Muscle of back (tissue), 11 donors: ENCODE data around the gene SERINC5. TPM values are rescaled to one million over a fixed set of nuclear protein-coding genes. Genes with fewer than 3 reads are reported as not detected.

Experiments used
- DNase-seq, 3 donors: peaks; one replicate each; pipeline versions ENCODE4 v3.0.0 to v3.0.0-alpha.2; 2013
- polyA plus RNA-seq, 10 donors: library from polyadenylated mRNA; unstranded; fragments of 120-200 nt; gene quantifications; one replicate each; pipeline ENCODE4 v1.2.1, GENCODE V29; 2013; ENCODE audit not compliant: insufficient read length in 10 of 10

SERINC5 gene
- polyA plus RNA-seq, 10 donors = 14.9 to 24.1 (median 20.0) TPM

GRCh38 chr5:80105698-80106439 lies 150.0 kb downstream of the SERINC5 start:
- no peak for DNase-seq

- no peak for DNase-seq
Measured at GRCh38 chr5:80103371-80103770, 152.5 kb downstream of the SERINC5 start.

GRCh38 chr5:80101993-80102392 lies 153.9 kb downstream of the SERINC5 start:
- no peak for DNase-seq

- DNase-seq = no peak
Measured at GRCh38 chr5:80097451-80097850, 158.4 kb downstream of the SERINC5 start.

GRCh38 chr5:80094236-80094738 lies 161.6 kb downstream of the SERINC5 start:
- no peak for DNase-seq

GRCh38 chr5:80093796-80094195 lies 162.1 kb downstream of the SERINC5 start:
- no peak for DNase-seq

GRCh38 chr5:80092486-80093107 lies 163.3 kb downstream of the SERINC5 start:
- no peak for DNase-seq

- peak; percentile 49 to 82 (median 70) for DNase-seq
Measured at GRCh38 chr5:80091792-80092192, 164.1 kb downstream of the SERINC5 start.

- no peak for DNase-seq
Measured at GRCh38 chr5:80090884-80091166, 165.0 kb downstream of the SERINC5 start.

- DNase-seq = peak; percentile 64 to 87 (median 69)
Measured at GRCh38 chr5:80083101-80083890, 172.6 kb downstream of the SERINC5 start.

GRCh38 chr5:80082731-80083100 lies 173.1 kb downstream of the SERINC5 start:
- peak; percentile 77 to 94 (median 91) for DNase-seq

- no peak for DNase-seq
Measured at GRCh38 chr5:80082281-80082680, 173.6 kb downstream of the SERINC5 start.

GRCh38 chr5:80078921-80079320 lies 176.9 kb downstream of the SERINC5 start:
- no peak for DNase-seq

GRCh38 chr5:80077051-80077714 lies 178.7 kb downstream of the SERINC5 start:
- DNase-seq = no peak

GRCh38 chr5:80076131-80077050 lies 179.5 kb downstream of the SERINC5 start:
- DNase-seq = no peak

GRCh38 chr5:80072103-80073073 lies 183.5 kb downstream of the SERINC5 start:
- no peak for DNase-seq

- DNase-seq = no peak
Measured at GRCh38 chr5:80071510-80072021, 184.3 kb downstream of the SERINC5 start.

- no peak for DNase-seq
Measured at GRCh38 chr5:80070338-80071056, 185.4 kb downstream of the SERINC5 start.

- DNase-seq = peak in 1 of 3 donors; percentile 26
Measured at GRCh38 chr5:80069918-80070318, 185.9 kb downstream of the SERINC5 start.
